Fibroblast of lung (primary cell): ENCODE data around the gene OSBPL1A.

Source experiments
- EZH2 ChIP-seq: IDR thresholded peaks from 2 replicates; pipeline ENCODE4 v1.5.1; 2012; ENCODE audit warnings: low read length, control low read depth, mild to moderate bottlenecking; ENCODE audit errors: missing control alignments
- TF ChIP-seq, protein P1 (sequence below), 2 donors: IDR thresholded peaks in 1 of 2; conservative IDR thresholded peaks in 1 of 2; 1 replicate in 1 of 2; 2 replicates in 1 of 2; pipeline ENCODE4 v1.5.1; 2011 to 2012; ENCODE audit warnings: low read length in 2 of 2, control low read depth in 1 of 2, inconsistent platforms in 1 of 2, low read depth in 1 of 2, mild to moderate bottlenecking in 1 of 2

DNA sequence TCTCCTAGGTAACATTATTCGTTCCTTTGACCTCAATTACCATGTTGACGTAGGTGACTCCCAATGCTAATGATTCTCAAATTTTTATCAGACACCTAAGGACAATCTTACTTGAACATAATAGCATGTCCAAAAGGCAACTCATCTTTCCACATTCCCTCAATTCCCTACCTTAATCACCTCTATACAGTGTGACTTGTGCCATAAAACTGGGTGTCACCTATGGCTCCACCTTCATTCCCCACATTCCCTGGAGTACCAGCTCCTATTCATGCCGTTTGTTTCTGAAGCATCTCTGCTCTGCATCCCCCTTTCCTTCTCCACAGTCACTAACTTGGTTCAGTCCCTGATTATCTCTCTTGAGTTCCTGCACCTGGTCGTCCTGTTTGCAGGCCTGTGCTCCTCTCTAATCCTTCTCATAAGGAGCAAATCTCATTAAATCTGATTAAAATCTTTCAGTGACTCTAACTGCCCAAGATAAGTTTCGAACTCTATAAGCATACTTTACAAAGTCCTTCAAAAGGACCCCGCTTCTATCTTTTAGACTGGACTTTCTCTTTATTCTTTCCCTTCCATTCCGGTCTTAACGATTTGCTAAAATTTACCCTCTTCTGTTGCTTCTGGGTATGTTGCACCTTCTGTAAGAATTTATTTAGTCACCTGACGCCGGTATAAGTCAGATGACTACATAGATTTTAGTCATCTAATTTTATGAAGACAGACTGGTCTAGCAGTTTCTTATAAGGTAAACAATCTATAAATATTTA is 128.7 kb downstream of the OSBPL1A start:
- TF ChIP-seq, protein P1, sequence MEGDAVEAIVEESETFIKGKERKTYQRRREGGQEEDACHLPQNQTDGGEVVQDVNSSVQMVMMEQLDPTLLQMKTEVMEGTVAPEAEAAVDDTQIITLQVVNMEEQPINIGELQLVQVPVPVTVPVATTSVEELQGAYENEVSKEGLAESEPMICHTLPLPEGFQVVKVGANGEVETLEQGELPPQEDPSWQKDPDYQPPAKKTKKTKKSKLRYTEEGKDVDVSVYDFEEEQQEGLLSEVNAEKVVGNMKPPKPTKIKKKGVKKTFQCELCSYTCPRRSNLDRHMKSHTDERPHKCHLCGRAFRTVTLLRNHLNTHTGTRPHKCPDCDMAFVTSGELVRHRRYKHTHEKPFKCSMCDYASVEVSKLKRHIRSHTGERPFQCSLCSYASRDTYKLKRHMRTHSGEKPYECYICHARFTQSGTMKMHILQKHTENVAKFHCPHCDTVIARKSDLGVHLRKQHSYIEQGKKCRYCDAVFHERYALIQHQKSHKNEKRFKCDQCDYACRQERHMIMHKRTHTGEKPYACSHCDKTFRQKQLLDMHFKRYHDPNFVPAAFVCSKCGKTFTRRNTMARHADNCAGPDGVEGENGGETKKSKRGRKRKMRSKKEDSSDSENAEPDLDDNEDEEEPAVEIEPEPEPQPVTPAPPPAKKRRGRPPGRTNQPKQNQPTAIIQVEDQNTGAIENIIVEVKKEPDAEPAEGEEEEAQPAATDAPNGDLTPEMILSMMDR (conservative IDR thresholded peaks at IDR 0.05 in 1 of 2, IDR thresholded peaks at IDR 0.05 in 1 of 2; ENCODE audit: low read depth in 1 of 2, low read length in 2 of 2) = no peak
- no peak for TF ChIP-seq EZH2
